SIG-M5 (cell line): Measurements from ENCODE around the gene LUZP2.

ENCODE experiments used
- DNase-seq: peaks from one replicate; lab custom pipeline; 2025; lab: John Stamatoyannopoulos, UW

Gene LUZP2

GRCh38 chr11:24496736-24497725 lies at the start of gene LUZP2:
TSS of gene LUZP2 (plus strand) at chr11:24497053.
- no peak for DNase-seq

- no peak for DNase-seq
Observed at GRCh38 chr11:24453129-24453718, 43.6 kb upstream of the LUZP2 start.

- DNase-seq, result no peak
Observed at GRCh38 chr11:24457985-24458384, 38.9 kb upstream of the LUZP2 start.

- DNase-seq, result no peak
Observed at GRCh38 chr11:24470431-24470830, 26.4 kb upstream of the LUZP2 start.

GRCh38 chr11:24471084-24471483 lies 25.8 kb upstream of the LUZP2 start:
- no peak for DNase-seq

- DNase-seq, result no peak
Observed at GRCh38 chr11:24478718-24479117, 18.1 kb upstream of the LUZP2 start.

- DNase-seq, result no peak
Observed at GRCh38 chr11:24489477-24489876, 7.4 kb upstream of the LUZP2 start.

- no peak for DNase-seq
Observed at GRCh38 chr11:24496386-24496735, 492 bp upstream of the LUZP2 start.

- no peak for DNase-seq
Observed at GRCh38 chr11:24497831-24498230, 978 bp downstream of the LUZP2 start.

- no peak for DNase-seq
Observed at GRCh38 chr11:24502425-24502824, 5.6 kb downstream of the LUZP2 start.

GRCh38 chr11:24509114-24509513 lies 12.3 kb downstream of the LUZP2 start:
- DNase-seq, result no peak

- no peak for DNase-seq
Observed at GRCh38 chr11:24511511-24511910, 14.7 kb downstream of the LUZP2 start.

GRCh38 chr11:24513479-24514218 lies 16.8 kb downstream of the LUZP2 start:
- DNase-seq, result no peak

- DNase-seq, result no peak
Observed at GRCh38 chr11:24514219-24514594, 17.4 kb downstream of the LUZP2 start.

- DNase-seq, result no peak
Observed at GRCh38 chr11:24515632-24516031, 18.8 kb downstream of the LUZP2 start.

GRCh38 chr11:24516638-24517037 lies 19.8 kb downstream of the LUZP2 start:
- no peak for DNase-seq

GRCh38 chr11:24521601-24522000 lies 24.7 kb downstream of the LUZP2 start:
- DNase-seq, result no peak

GRCh38 chr11:24524156-24524555 lies 27.3 kb downstream of the LUZP2 start:
- DNase-seq, result no peak

- DNase-seq, result no peak
Observed at GRCh38 chr11:24531528-24531927, 34.7 kb downstream of the LUZP2 start.

GRCh38 chr11:24543771-24544170 lies 46.9 kb downstream of the LUZP2 start:
- no peak for DNase-seq

- DNase-seq, result no peak
Observed at GRCh38 chr11:24556693-24557092, 59.8 kb downstream of the LUZP2 start.

- DNase-seq, result no peak
Observed at GRCh38 chr11:24559315-24559714, 62.5 kb downstream of the LUZP2 start.

GRCh38 chr11:24560324-24560723 lies 63.5 kb downstream of the LUZP2 start:
- no peak for DNase-seq
